GM12878 (cell line): ENCODE measurements around the gene PGLYRP1. TPM values are rescaled to one million over a fixed set of nuclear protein-coding genes. Genes with fewer than 3 reads are reported as not detected.

ENCODE experiments used
- ATAC-seq: fragments of 200-7000 bp; cut with Tn5 transposase; 3 replicates; pipeline ENCODE4 v1.9.1; 2020; ENCODE audit warnings: mild to moderate bottlenecking, moderate library complexity
- BruUV-seq: library from RNA; stranded (reverse); fragments of 400-500 nt; replicated peaks from 2 replicates; lab custom pipeline; 2021; lab: Mats Ljungman, UMichigan
- CTCF ChIA-PET: fragments of 300-600 bp; sonication (Branson Sonifier 250); formaldehyde crosslinking; extraction: SDS; loops from one replicate; lab custom pipeline; 2021; ENCODE audit warnings: inconsistent platforms; lab: Yijun Ruan, JAX
- POLR2A ChIA-PET: fragments of 350-600 bp; formaldehyde crosslinking; extraction: SDS; loops from one replicate; lab custom pipeline; 2021; ENCODE audit warnings: inconsistent platforms; lab: Charles Lee
- RAD21 ChIA-PET: fragments of 300-600 bp; sonication (Branson Sonifier 250); formaldehyde crosslinking; loops from one replicate; lab custom pipeline; 2023; ENCODE audit warnings: antibody characterized with exemption; ENCODE audit not compliant: unreplicated experiment; lab: Charles Lee
- SMC1A ChIA-PET: fragments of 300-600 bp; sonication (Branson Sonifier 250); formaldehyde crosslinking; loops from one replicate; lab custom pipeline; 2023; ENCODE audit not compliant: unreplicated experiment, uncharacterized antibody; lab: Charles Lee
- DNase-seq: peaks from one replicate; pipeline ENCODE4 v3.0.0-alpha.2; 2011; ENCODE audit warnings: low read depth, low spot score
- FAIRE-seq: peaks from 3 replicates; lab custom pipeline; 2011; peaks lifted over from hg19 to GRCh38; lab: Jason Lieb, UNC
- H2AFZ ChIP-seq: 2 replicates; pipeline ENCODE4 v1.6.0; 2011; ENCODE audit warnings: low read depth, low read length, control low read depth; ENCODE audit not compliant: control insufficient read depth
- H3K27ac ChIP-seq: 2 replicates; pipeline ENCODE4 v1.5.1; 2011; ENCODE audit warnings: control low read depth; ENCODE audit not compliant: control insufficient read depth, insufficient read depth
- H3K27me3 ChIP-seq, 2 experiments: replicated peaks in 1 of 2; 2 replicates each; pipeline versions ENCODE4 v1.6.0 to v1.6.1; 2011; ENCODE audit warnings: low read length in 1 of 2; ENCODE audit not compliant: control insufficient read depth in 2 of 2, insufficient read depth in 2 of 2
- H3K36me3 ChIP-seq, 2 experiments: 2 replicates each; pipeline ENCODE4 v1.5.1; 2011; ENCODE audit warnings: low read length in 1 of 2; ENCODE audit not compliant: control insufficient read depth in 2 of 2, insufficient read depth in 2 of 2
- H3K4me1 ChIP-seq: 2 replicates; pipeline ENCODE4 v1.6.1; 2011; ENCODE audit warnings: mild to moderate bottlenecking, low read length, moderate library complexity, mixed read lengths; ENCODE audit not compliant: control insufficient read depth, insufficient read depth
- H3K4me2 ChIP-seq: 2 replicates; pipeline ENCODE4 v1.6.0; 2011; ENCODE audit warnings: control low read depth; ENCODE audit not compliant: control insufficient read depth, insufficient read depth
- H3K4me3 ChIP-seq: fragments of 200-600 bp; sonication (generic); 2 replicates; pipeline ENCODE4 v1.5.1; 2016
- H3K79me2 ChIP-seq: 2 replicates; pipeline ENCODE4 v1.6.0; 2011; ENCODE audit warnings: low read length; ENCODE audit not compliant: control insufficient read depth, insufficient read depth
- H3K9ac ChIP-seq: 2 replicates; pipeline ENCODE4 v1.8.0; 2011; ENCODE audit warnings: low read length, control low read depth, mixed read lengths; ENCODE audit not compliant: control insufficient read depth, insufficient read depth
- H3K9me3 ChIP-seq: replicated peaks from 3 replicates; pipeline ENCODE4 v1.5.1; 2011; ENCODE audit warnings: mild to moderate bottlenecking, low read length; ENCODE audit not compliant: control insufficient read depth, insufficient read depth
- H4K20me1 ChIP-seq: 2 replicates; pipeline ENCODE4 v1.6.0; 2011; ENCODE audit not compliant: control insufficient read depth, insufficient read depth
- MEF2A ChIP-seq: IDR thresholded peaks from 2 replicates; pipeline ENCODE4 v1.6.1; 2011; ENCODE audit warnings: low read depth, mild to moderate bottlenecking, low read length, moderate library complexity; ENCODE audit not compliant: insufficient read depth
- MTA3 ChIP-seq: IDR thresholded peaks from 2 replicates; pipeline ENCODE4 v1.6.1; 2012; ENCODE audit warnings: low read length, inconsistent platforms, borderline replicate concordance
- PAX8 ChIP-seq: fragments of 450-650 bp; IDR thresholded peaks from 2 replicates; pipeline ENCODE4 v1.6.1; 2017; ENCODE audit warnings: mild to moderate bottlenecking, moderate library complexity
- STAT1 ChIP-seq: fragments of 450-650 bp; conservative IDR thresholded peaks from 2 replicates; pipeline ENCODE4 v1.6.1; 2014; ENCODE audit warnings: antibody characterized with exemption, mild to moderate bottlenecking
- WGBS: methylation state at CpG from one replicate; pipeline ENCODE4 v1.1.6; 2016; ENCODE audit warnings: low lambda C conversion rate; ENCODE audit not compliant: insufficient replicate concordance, insufficient coverage; ENCODE audit errors: missing lambda C conversion rate; 5-methylcytosine and 5-hydroxymethylcytosine counted together
- in situ Hi-C: fragments of 300-500 bp; cut with MboI; formaldehyde crosslinking; loops from 9 replicates; pipeline ENCODE4 v1.14.3; 2018; ENCODE audit warnings: mixed read lengths
- intact Hi-C: fragments of 100-400 bp; cut with micrococcal nuclease; formaldehyde crosslinking; loops from one replicate; pipeline ENCODE4 v1.14.2; 2022; ENCODE audit not compliant: unreplicated experiment
- polyA plus RNA-seq, 11 experiments: library from polyadenylated mRNA; depleted of rRNA in 4 of 11; unstranded in 6 of 11; stranded (reverse) in 5 of 11; fragments of >200 nt; fragmentation: Nextera tagmentation in 4 of 11; fragmentation: Illumina TruSeq in 1 of 11; extraction: Ambion mirVana in 4 of 11; extraction: Trizol in 1 of 11; gene quantifications; 1 replicate in 1 of 11; 2 replicates in 10 of 11; pipeline versions ENCODE4 v1.2.1 to v1.2.3, GENCODE V29; 2011 to 2016; ENCODE audit warnings: inconsistent platforms in 2 of 11, missing spikeins in 2 of 11, low read depth in 1 of 11
- total RNA-seq, 4 experiments: library from RNA; depleted of rRNA in 3 of 4; stranded (reverse); fragments of >200 nt in 3 of 4; fragmentation: Illumina TruSeq in 1 of 4; extraction: Trizol in 1 of 4; gene quantifications; 2 replicates each; pipeline versions ENCODE4 v1.2.1 to v1.2.3, GENCODE V29; 2013 to 2021
- TF ChIP-seq, protein P1 (sequence below): fragments of 450-650 bp; formaldehyde crosslinking; IDR thresholded peaks from 2 replicates; pipeline ENCODE4 v1.4.0; 2020; ENCODE audit warnings: mild to moderate bottlenecking, moderate library complexity
- TF ChIP-seq, protein P2 (sequence below): fragments of 450-650 bp; IDR thresholded peaks from 2 replicates; pipeline ENCODE4 v1.6.1; 2014; ENCODE audit warnings: mild to moderate bottlenecking
- TF ChIP-seq, protein P3 (sequence below): fragments of 450-650 bp; IDR thresholded peaks from 2 replicates; pipeline ENCODE4 v1.6.1; 2016; ENCODE audit warnings: mild to moderate bottlenecking
- TF ChIP-seq, protein P4 (sequence below): fragments of 450-650 bp; IDR thresholded peaks from 2 replicates; pipeline ENCODE4 v1.6.1; 2017; ENCODE audit warnings: mild to moderate bottlenecking, low read depth, inconsistent platforms; ENCODE audit not compliant: poor library complexity, severe bottlenecking
- TF ChIP-seq, protein P5 (sequence below): fragments of 450-650 bp; formaldehyde crosslinking; IDR thresholded peaks from 2 replicates; pipeline ENCODE4 v1.4.0; 2022; ENCODE audit warnings: mild to moderate bottlenecking, moderate library complexity

Gene PGLYRP1
- total and polyA plus RNA-seq, 10 of the 15 experiments (the other 5 are each of a cell fraction or from before 2014, with no cell fraction given), result 0.30 TPM; not detected in 9

DNA sequence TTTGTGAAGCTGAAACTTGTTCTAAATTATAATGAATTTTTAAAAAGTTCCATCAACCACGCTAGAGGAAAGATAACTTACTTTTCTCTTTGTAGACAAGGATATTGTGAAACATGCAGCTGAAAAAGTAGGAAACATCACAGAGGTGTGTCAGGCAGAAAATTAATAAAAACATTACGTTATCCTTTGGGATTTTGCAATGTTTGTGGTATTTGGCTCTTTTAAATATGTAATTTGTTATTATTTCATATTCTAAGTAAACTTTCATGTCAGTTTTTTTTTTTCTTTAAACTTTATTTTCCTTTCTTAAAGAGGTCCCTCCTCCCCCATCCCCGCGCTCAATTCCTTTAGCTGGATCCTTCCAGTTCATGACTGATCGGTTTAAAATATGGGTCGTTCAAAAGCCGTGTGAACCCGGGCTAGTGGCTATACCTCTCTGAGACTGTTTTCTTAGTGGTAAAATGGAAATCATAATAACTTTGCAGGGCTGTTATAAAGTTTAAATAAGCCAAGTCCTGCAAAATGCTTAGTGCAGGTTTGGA is 28.3 kb downstream of the PGLYRP1 start (continued):
- TF ChIP-seq, protein P1, sequence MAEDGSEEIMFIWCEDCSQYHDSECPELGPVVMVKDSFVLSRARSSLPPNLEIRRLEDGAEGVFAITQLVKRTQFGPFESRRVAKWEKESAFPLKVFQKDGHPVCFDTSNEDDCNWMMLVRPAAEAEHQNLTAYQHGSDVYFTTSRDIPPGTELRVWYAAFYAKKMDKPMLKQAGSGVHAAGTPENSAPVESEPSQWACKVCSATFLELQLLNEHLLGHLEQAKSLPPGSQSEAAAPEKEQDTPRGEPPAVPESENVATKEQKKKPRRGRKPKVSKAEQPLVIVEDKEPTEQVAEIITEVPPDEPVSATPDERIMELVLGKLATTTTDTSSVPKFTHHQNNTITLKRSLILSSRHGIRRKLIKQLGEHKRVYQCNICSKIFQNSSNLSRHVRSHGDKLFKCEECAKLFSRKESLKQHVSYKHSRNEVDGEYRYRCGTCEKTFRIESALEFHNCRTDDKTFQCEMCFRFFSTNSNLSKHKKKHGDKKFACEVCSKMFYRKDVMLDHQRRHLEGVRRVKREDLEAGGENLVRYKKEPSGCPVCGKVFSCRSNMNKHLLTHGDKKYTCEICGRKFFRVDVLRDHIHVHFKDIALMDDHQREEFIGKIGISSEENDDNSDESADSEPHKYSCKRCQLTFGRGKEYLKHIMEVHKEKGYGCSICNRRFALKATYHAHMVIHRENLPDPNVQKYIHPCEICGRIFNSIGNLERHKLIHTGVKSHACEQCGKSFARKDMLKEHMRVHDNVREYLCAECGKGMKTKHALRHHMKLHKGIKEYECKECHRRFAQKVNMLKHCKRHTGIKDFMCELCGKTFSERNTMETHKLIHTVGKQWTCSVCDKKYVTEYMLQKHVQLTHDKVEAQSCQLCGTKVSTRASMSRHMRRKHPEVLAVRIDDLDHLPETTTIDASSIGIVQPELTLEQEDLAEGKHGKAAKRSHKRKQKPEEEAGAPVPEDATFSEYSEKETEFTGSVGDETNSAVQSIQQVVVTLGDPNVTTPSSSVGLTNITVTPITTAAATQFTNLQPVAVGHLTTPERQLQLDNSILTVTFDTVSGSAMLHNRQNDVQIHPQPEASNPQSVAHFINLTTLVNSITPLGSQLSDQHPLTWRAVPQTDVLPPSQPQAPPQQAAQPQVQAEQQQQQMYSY (CRISPR knock-in tag), result no peak

DNA sequence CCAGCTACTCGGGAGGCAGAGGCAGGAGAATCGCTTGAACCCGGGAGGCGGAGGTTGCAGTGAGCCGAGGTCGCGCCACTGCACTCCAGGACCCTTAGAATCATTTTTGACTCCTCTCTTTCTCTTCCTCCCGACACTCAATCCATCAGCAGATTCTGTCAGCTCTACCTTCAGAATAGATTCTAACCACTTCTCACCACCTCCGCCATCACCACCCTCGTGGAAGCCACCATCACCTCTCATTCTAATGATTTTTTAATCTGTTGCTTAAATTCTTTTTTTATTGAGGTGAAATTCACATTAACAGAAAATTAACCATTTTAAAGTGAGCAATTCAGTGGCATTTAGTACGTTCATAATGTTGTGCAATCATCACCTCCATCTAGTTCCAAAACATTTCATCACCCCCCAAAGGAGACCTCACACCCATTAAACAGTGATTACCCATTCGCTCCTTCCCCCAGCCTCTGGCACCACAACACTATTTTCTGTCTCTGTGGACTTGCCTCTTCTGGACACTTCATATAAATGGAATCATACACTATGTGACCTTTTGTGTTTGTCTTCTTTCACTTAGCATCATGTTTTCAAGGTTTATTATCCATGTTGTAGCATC is 32.6 kb downstream of the PGLYRP1 start:
- in situ Hi-C loops, result no loop called here
- Histone ChIP-seq H3K27me3 (no peaks in the 10 kb centered on the region; a peak in 1 of 4 replicates), H3K9me3 (no peaks in the 10 kb centered on the region), H3K4me2 (no peak overlapping the region), H2AFZ (no peak overlapping the region), H4K20me1 (no peaks in the 10 kb centered on the region), H3K79me2 (no peaks in the 10 kb centered on the region), H3K4me1 (no peaks in the 10 kb centered on the region), H3K27ac (no peak overlapping the region), H3K9ac (no peak overlapping the region), H3K36me3 (no peaks in the 10 kb centered on the region), H3K4me3 (no peak overlapping the region)
- no peak for FAIRE-seq
- intact Hi-C loops, result loop anchor here (10.0 kb wide), 1 partner anchor 175 kb away; the partner anchor contains the start of gene RSPH6A
- 57% methylated on average over 12 of the region's 12 CpGs for WGBS
- RAD21 ChIA-PET, result no interaction called here
- POLR2A ChIA-PET, result no interaction called here
- no peak for DNase-seq
- no peak for ATAC-seq
- no TSS peak for BruUV-seq
- SMC1A ChIA-PET, result no interaction called here
- CTCF ChIA-PET, result no interaction called here
- TF ChIP-seq MEF2A (no peak), STAT1 (no peak), MTA3 (no peak), PAX8 (no peak)
- TF ChIP-seq, protein P2, sequence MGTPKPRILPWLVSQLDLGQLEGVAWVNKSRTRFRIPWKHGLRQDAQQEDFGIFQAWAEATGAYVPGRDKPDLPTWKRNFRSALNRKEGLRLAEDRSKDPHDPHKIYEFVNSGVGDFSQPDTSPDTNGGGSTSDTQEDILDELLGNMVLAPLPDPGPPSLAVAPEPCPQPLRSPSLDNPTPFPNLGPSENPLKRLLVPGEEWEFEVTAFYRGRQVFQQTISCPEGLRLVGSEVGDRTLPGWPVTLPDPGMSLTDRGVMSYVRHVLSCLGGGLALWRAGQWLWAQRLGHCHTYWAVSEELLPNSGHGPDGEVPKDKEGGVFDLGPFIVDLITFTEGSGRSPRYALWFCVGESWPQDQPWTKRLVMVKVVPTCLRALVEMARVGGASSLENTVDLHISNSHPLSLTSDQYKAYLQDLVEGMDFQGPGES, result no peak
- TF ChIP-seq, protein P3, sequence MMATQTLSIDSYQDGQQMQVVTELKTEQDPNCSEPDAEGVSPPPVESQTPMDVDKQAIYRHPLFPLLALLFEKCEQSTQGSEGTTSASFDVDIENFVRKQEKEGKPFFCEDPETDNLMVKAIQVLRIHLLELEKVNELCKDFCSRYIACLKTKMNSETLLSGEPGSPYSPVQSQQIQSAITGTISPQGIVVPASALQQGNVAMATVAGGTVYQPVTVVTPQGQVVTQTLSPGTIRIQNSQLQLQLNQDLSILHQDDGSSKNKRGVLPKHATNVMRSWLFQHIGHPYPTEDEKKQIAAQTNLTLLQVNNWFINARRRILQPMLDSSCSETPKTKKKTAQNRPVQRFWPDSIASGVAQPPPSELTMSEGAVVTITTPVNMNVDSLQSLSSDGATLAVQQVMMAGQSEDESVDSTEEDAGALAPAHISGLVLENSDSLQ, result no peak
- TF ChIP-seq, protein P4, sequence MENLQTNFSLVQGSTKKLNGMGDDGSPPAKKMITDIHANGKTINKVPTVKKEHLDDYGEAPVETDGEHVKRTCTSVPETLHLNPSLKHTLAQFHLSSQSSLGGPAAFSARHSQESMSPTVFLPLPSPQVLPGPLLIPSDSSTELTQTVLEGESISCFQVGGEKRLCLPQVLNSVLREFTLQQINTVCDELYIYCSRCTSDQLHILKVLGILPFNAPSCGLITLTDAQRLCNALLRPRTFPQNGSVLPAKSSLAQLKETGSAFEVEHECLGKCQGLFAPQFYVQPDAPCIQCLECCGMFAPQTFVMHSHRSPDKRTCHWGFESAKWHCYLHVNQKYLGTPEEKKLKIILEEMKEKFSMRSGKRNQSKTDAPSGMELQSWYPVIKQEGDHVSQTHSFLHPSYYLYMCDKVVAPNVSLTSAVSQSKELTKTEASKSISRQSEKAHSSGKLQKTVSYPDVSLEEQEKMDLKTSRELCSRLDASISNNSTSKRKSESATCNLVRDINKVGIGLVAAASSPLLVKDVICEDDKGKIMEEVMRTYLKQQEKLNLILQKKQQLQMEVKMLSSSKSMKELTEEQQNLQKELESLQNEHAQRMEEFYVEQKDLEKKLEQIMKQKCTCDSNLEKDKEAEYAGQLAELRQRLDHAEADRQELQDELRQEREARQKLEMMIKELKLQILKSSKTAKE, result no peak
- TF ChIP-seq, protein P5, sequence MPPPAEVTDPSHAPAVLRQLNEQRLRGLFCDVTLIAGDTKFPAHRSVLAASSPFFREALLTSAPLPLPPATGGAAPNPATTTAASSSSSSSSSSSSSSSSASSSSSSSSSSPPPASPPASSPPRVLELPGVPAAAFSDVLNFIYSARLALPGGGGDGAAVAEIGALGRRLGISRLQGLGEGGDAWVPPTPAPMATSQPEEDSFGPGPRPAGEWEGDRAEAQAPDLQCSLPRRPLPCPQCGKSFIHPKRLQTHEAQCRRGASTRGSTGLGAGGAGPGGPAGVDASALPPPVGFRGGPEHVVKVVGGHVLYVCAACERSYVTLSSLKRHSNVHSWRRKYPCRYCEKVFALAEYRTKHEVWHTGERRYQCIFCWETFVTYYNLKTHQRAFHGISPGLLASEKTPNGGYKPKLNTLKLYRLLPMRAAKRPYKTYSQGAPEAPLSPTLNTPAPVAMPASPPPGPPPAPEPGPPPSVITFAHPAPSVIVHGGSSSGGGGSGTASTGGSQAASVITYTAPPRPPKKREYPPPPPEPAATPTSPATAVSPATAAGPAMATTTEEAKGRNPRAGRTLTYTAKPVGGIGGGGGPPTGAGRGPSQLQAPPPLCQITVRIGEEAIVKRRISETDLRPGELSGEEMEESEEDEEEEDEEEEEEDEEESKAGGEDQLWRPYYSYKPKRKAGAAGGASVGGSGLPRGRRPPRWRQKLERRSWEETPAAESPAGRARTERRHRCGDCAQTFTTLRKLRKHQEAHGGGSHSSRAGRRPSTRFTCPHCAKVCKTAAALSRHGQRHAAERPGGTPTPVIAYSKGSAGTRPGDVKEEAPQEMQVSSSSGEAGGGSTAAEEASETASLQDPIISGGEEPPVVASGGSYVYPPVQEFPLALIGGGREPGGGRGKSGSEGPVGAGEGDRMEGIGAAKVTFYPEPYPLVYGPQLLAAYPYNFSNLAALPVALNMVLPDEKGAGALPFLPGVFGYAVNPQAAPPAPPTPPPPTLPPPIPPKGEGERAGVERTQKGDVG (CRISPR knock-in tag), result no peak
